ENCODE measurements around the gene ATP5MC2. TPM values are rescaled to one million over a fixed set of nuclear protein-coding genes. Genes with fewer than 3 reads are reported as not detected.
A peak's percentile ranks its signal among the peaks of the same experiment; 100 is the strongest.

Gene ATP5MC2
- total and polyA plus RNA-seq, 2 of the 4 experiments (the other 2 are of a cell fraction), result 309 to 361 TPM

DNA sequence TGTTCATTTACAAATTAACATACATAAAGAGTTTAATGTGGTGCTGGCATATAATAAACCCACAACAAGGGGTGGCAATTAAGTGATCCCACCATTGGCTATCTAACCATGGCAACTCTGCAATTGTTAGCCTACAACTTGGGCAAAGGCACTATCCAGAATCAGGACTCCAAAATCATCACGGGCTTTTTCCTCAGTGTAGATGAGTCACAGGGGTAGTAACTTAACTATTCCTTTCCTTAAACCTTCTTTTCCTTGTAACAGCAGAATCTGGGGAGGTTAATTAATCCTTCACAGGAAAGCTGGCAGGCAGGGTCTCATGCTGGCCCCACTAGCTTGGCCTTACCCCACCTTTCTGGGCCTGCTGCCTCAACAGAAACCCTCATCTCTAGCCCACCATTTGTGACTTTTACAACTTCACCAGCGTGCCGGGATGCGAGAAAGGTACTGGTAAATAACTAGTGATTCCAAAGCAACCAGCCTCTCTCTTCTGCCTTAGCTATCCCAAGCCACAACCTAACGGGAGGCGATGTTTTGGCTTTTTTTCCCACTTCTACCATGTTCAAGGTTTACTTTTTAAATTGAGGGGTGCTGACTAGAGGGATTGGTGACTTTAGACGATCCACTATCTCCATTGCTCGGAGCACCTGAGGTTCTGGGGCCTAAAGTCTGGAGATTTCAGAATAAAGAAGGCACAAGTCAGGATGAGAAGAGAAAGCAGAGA, 744 bp downstream of the ATP5MC2 start:
- H3K27me3 ChIP-seq (ENCODE audit: control insufficient read depth, insufficient read depth, low read length), result no peaks in the 10 kb centered on the region
- H2BK120ac ChIP-seq (ENCODE audit: low read depth, low read length), result peak overlapping the region; percentile 49; the same call in 1 of the 2 replicates
- peak overlapping the region; percentile 88 for H3K27ac ChIP-seq (ENCODE audit: insufficient read depth, low read length)
- peak overlapping the region; percentile 79 for H3K4me3 ChIP-seq (ENCODE audit: insufficient read depth, low read depth, low read length)
- ATAC-seq (ENCODE audit: low read depth) (no peak), DNase-seq (no peak)
- H2BK20ac ChIP-seq (ENCODE audit: low read depth, low read length), result no peak overlapping the region
- 0 out of 2 replicates have a peak, but pooled peaks cover 12% of the 10 kb centered on the region for H3K9me1 ChIP-seq (ENCODE audit: insufficient read depth, low read length)
- intact Hi-C loops (cut with micrococcal nuclease), result loop anchor here (5.0 kb wide), 1 partner anchor 52 kb away; the partner anchor contains the start of gene CALCOCO1
- no peaks in the 10 kb centered on the region; the same call in 1 of the 2 replicates for H4K20me1 ChIP-seq (ENCODE audit: insufficient read depth, low read length)
- TF ChIP-seq, protein P1, sequence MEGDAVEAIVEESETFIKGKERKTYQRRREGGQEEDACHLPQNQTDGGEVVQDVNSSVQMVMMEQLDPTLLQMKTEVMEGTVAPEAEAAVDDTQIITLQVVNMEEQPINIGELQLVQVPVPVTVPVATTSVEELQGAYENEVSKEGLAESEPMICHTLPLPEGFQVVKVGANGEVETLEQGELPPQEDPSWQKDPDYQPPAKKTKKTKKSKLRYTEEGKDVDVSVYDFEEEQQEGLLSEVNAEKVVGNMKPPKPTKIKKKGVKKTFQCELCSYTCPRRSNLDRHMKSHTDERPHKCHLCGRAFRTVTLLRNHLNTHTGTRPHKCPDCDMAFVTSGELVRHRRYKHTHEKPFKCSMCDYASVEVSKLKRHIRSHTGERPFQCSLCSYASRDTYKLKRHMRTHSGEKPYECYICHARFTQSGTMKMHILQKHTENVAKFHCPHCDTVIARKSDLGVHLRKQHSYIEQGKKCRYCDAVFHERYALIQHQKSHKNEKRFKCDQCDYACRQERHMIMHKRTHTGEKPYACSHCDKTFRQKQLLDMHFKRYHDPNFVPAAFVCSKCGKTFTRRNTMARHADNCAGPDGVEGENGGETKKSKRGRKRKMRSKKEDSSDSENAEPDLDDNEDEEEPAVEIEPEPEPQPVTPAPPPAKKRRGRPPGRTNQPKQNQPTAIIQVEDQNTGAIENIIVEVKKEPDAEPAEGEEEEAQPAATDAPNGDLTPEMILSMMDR (conservative IDR thresholded peaks at IDR 0.05; ENCODE audit: low read depth, low read length), result no peak
- TF ChIP-seq POLR2A (IDR thresholded peaks at IDR 0.05; ENCODE audit: low read depth, low read length) (no peak), FOS (IDR thresholded peaks at IDR 0.05; ENCODE audit: low read depth, low read length) (no peak), RCOR1 (IDR thresholded peaks at IDR 0.05; ENCODE audit: insufficient replicate concordance, low read length) (no peak), MAZ (IDR thresholded peaks at IDR 0.05; ENCODE audit: borderline replicate concordance, low read depth, low read length) (no peak), RAD21 (IDR thresholded peaks at IDR 0.05; ENCODE audit: low read length) (no peak), SMC3 (IDR thresholded peaks at IDR 0.05; ENCODE audit: low read depth, low read length) (no peak), CEBPB (IDR thresholded peaks at IDR 0.05; ENCODE audit: low read depth, low read length) (no peak), BHLHE40 (IDR thresholded peaks at IDR 0.05; ENCODE audit: low read depth, low read length) (no peak), CHD1 (IDR thresholded peaks at IDR 0.05; ENCODE audit: low read depth, low read length) (no peak), NFE2L2 (IDR thresholded peaks at IDR 0.05; ENCODE audit: low read depth, low read length) (no peak)
- TF ChIP-seq, protein P2, sequence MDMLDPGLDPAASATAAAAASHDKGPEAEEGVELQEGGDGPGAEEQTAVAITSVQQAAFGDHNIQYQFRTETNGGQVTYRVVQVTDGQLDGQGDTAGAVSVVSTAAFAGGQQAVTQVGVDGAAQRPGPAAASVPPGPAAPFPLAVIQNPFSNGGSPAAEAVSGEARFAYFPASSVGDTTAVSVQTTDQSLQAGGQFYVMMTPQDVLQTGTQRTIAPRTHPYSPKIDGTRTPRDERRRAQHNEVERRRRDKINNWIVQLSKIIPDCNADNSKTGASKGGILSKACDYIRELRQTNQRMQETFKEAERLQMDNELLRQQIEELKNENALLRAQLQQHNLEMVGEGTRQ (IDR thresholded peaks at IDR 0.05; ENCODE audit: low read depth, low read length), result no peak
- TF ChIP-seq, protein P3, sequence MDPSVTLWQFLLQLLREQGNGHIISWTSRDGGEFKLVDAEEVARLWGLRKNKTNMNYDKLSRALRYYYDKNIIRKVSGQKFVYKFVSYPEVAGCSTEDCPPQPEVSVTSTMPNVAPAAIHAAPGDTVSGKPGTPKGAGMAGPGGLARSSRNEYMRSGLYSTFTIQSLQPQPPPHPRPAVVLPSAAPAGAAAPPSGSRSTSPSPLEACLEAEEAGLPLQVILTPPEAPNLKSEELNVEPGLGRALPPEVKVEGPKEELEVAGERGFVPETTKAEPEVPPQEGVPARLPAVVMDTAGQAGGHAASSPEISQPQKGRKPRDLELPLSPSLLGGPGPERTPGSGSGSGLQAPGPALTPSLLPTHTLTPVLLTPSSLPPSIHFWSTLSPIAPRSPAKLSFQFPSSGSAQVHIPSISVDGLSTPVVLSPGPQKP (IDR thresholded peaks at IDR 0.05; ENCODE audit: borderline replicate concordance, low read depth, low read length), result no peak
- H2BK5ac ChIP-seq (ENCODE audit: low read depth, low read length, poor library complexity, severe bottlenecking), result peak overlapping the region; percentile 90
- H3K9me3 ChIP-seq (ENCODE audit: control insufficient read depth, insufficient read depth, low read length), result no peaks in the 10 kb centered on the region
- peak overlapping the region; percentile 87 for H3K4me2 ChIP-seq (ENCODE audit: low read depth, low read length)
- H3K14ac ChIP-seq (replicated peaks; ENCODE audit: low read depth, low read length), result peak overlapping the region; percentile 89
- peak overlapping the region; percentile 65; the same call in 1 of the 2 replicates for H3K56ac ChIP-seq (ENCODE audit: extremely low read depth, insufficient read depth, low read length)
- peak overlapping the region; percentile 78 to 99 for H4K8ac ChIP-seq (ENCODE audit: low read depth in 2 of 2, low read length in 2 of 2)
- peaks cover 20% of the 10 kb centered on the region for H3K36me3 ChIP-seq (ENCODE audit: control insufficient read depth, insufficient read depth, low read length)
- H3K23ac ChIP-seq (ENCODE audit: low read depth, low read length), result peak overlapping the region; percentile 67
- H4K5ac ChIP-seq (ENCODE audit: low read depth, low read length), result peak overlapping the region; percentile 94
- peaks cover 18% of the 10 kb centered on the region for H3K4me1 ChIP-seq (ENCODE audit: control insufficient read depth, insufficient read depth, low read length)
- H3K4ac ChIP-seq (ENCODE audit: low read depth, low read length), result peak overlapping the region; percentile 92
- peak overlapping the region; percentile 86 for H2AK5ac ChIP-seq (ENCODE audit: low read depth, low read length)
- dilution Hi-C loops (cut with HindIII; ENCODE audit: low sequenced_read_pairs, unreplicated experiment), result no loop called here
- peak overlapping the region; percentile 98 for H2AK9ac ChIP-seq (replicated peaks; ENCODE audit: low read depth, low read length, poor library complexity)
- ChIA-PET CTCF (interaction anchor here (0.9 to 1.5 kb wide), 5 partner anchors 14 to 136 kb away, joined by 3 to 10 read pairs (median 5); no protein-coding TSS in a partner anchor), POLR2A (ENCODE audit: unreplicated experiment) (no interaction called here)
- H3K18ac ChIP-seq (ENCODE audit: low read depth, low read length), result peak overlapping the region; percentile 48
- H4K91ac ChIP-seq (ENCODE audit: insufficient read depth, low read depth, low read length), result peak overlapping the region; percentile 91
- peak overlapping the region; percentile 89 for H3K9ac ChIP-seq (ENCODE audit: low read depth, low read length)
- 17% methylated on average over 2 of the region's 8 CpGs; no CpG with 5 or more reads in 1 of the 2 experiments for WGBS, 2 experiments (ENCODE audit: extremely low coverage in 2 of 2, insufficient read length in 1 of 2)
- H3K79me1 ChIP-seq (ENCODE audit: low read depth in 1 of 2, low read length in 2 of 2), result peaks cover 32 to 45% of the 10 kb centered on the region in 2 experiments
- peak overlapping the region; percentile 97 for H2AFZ ChIP-seq (replicated peaks; ENCODE audit: low read length, poor library complexity)
- 0 out of 3 replicates have a peak overlapping the region, but pooled peaks have one; percentile 23 for H2BK15ac ChIP-seq (ENCODE audit: low read depth, low read length)
- no TSS peak for BruUV-seq (replicated peaks)
- in situ Hi-C loops (cut with MboI; ENCODE audit: low sequenced_read_pairs), result loop anchor here (5.0 kb wide), 1 partner anchor 133 kb away; no protein-coding TSS in a partner anchor
